ENCODE results near the gene CEP78. TPM values are rescaled to one million over a fixed set of nuclear protein-coding genes. Genes with fewer than 3 reads are reported as not detected.
A peak's percentile ranks its signal among the peaks of the same experiment; 100 is the strongest.

CEP78 gene
- total RNA-seq, 1 donor from 2014 or later, result 42.1 TPM

DNA sequence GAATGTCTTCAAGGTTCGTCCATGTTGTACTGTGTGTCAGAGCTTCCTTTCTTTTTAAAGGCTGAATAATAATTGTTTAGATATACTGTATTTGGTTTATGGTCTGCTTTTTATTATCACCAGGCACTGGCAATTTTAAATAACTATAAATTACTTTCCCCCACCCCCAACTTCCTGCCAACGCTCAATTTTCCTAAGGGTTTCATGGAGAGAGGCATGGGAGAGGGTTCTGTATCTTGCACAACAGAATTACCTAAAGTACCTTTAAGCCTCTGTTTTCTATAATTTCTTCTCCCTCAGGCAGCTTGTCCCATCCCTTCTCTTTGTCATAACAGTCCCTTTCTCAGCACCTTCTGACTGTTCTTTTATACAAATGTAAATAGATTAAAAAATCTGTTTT is 71.5 kb downstream of the CEP78 start:
- DNase-seq (ENCODE audit: low spot score), result no peak

DNA sequence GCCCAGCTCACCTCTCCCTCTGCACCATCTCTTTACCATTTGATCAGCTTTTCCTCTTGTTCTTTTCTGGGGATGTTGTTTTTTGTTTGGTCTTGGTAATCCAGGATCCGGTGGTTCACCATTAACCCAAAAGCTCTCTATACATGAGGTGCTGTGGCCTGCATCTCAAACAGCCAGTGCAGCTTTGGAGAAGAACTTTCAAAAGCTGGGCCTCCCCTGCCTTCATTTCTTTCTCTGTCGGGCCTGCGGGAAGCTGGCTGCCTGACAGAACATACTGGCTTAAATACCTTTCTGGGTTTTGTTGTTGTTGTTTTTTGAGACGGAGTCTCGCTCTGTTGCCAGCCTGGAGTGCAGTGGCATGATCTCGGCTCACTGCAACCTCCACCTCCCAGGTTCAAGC is 73.2 kb downstream of the CEP78 start:
- DNase-seq (ENCODE audit: low spot score), result no peak

DNA sequence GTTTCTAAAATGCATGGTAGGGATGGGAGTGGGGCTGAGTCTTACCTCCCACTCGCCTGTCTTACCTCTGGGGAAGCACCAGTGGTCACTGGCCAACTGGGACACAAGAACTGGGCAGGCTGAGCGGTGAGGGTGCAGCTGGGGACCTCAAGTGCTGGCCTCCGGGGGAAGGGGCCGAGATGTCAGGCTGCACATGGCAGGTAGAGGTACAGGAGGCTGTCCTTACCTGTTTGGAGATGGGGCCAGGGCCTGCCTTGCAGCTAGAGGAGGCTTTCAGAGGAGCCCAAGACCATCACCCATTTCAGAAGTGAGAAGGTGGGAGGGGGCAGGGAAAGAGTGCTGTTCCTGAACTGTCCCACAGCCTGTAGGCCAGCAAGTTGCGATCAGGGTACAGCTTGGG is 75.2 kb downstream of the CEP78 start:
- DNase-seq (ENCODE audit: low spot score), result no peak

DNA sequence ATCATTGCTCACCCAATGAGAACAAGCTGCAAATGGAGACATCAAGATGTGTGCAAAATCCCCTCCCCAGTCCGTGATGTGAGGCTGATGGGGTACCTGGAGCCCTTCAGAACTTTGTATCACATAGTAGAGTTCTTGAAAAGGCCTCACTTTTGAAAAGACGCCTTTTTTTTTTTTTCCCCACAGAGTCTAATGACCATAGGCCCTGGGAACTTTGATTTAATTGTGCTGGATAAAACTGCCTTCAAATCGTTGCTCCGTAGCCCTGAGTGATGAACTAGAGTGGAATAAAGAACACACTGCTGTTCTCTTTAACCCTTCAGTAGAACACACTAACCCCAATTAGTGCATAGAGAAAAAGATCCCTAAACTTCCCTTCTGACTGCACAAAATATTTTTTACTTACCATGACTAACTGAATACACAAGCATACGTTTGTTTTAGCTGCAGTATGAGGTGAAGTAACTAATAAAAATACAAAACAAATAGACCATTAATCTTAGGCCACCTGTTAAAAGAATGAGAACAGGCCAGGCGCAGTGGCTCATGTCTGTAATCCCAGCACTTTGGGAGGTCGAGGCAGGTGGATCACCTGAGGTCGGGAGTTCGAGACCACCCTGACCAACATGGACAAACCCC is 76.1 kb downstream of the CEP78 start:
- no peak for DNase-seq (ENCODE audit: low spot score)

DNA sequence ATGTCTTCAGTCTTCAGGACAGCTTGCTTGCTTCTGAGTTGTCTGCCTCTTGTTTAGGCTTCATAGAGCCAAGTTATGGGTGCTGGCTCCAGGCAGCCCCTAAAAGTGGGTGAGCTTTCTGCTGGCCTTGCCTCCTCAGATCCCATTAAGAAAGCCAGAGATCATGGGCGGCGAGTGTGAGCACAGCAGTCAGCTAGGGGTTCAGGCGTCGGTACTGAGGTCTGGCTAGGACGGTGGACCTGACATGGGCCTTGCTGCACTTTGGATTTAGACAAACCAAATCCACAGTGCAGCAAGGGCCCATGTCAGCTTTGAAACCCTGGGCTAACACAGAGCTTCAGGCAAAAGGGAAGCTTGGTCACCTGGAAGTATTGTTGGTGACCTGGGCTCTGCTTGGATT is 78.7 kb downstream of the CEP78 start:
- DNase-seq (ENCODE audit: low spot score), result no peak

GRCh38 chr9:78314953-78315870 is 79.3 kb downstream of the CEP78 start:
- no peak for DNase-seq (ENCODE audit: low spot score)

DNA sequence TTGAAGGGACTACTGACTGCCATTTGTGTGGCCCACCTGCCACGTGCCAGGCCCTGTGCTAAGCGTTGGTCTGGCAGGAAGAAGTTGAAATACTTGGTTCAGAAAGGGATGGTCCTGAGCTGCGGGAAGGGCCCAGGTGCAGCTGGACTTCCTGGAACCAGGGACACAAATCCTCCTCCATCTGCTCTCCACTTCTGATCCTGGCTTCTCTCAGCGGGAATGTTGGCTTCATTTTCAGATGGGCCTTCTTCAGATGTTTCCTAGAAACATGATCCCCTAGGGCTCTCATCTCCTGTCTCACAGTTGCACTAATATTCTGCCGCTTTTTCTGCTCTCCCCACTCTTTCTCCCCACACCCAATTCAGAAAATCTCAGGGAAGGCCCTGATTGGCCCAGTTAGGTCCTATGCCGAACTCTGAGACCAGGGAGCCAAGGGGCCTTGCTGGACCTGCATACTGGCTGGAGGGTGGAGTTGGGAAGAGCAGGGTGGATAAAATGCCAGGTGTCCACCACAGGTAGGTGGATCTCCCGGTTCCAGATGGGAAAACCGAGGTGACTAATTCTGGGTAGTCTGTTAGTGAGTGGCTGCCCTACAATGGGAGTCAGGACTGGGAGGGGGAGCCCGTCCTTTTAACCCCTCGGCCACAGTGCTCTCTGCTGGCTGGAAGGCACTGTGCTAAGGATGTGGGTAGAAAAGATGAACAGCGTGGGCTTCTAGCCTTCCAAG is 80.5 kb downstream of the CEP78 start:
- no peak for DNase-seq (ENCODE audit: low spot score)

DNA sequence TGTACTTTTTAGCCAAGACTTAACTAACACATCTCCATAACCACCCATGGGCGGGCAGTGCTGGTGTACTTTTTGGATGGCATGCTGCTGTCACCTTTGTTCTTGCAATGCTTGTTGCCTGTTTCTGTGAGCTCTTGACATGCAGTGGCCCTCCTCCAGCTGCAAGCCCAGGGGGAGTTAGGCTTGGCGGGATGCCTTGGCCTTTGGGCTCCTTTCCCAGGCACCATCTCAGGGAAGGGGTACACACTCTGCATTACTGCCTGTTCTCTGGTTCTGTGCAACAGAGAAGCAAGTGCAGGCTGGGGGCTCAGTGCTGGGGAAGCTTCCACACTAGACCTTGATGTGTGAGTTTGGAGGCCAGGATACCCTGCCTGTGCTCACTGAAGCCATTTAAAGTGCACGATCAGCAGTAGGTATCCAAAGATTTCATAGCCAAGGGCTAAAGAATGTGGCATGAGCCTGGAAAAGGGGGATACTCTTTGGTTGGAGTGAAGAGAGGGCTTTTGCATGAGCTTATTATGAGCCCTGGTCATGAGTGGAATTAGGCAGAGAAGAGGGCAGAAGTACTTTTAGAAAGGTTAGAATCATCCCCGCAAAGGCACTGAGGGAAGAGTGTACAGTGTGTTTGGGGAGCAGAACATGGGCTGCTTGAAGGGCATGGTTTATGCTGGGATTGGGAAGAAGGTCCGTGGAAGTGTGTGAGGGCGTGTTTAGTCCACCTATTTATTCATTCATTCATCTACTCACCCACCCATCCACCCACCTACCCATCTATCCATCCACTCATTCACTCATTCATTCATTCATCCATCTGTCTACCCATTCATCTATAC is 83.5 kb downstream of the CEP78 start:
- no peak for DNase-seq (ENCODE audit: low spot score)

- no peak for DNase-seq (ENCODE audit: low spot score)
Observed at GRCh38 chr9:78320030-78320693, 84.3 kb downstream of the CEP78 start.

DNA sequence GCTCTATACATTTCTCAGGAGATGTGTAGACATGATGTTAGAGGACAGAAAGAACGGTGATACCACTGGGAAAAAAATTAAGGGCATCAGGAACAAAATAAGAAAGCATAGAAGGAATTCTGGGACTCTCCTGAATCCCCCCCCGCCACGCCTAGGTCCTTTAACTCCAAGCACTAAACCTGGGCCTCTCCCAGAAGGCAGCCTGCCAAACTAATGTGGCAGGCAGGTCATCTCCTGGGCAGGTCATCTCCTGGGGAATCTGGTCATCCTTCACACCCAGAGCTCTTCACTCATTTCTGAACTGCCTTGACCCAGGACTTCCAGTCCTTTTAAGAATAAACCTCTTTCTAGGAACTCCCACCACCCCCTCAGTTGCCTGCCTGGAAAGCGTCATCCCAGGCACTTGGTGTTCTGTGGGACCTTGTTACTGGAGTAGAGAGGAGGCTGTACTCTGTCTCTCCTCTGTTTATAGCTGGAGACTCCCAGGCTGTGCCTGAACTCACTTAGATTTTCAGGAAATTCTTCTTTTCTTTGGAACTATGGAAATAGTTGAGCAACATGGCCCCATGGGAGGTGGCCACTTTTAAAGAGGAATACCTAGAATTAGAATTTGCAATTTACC is 85.1 kb downstream of the CEP78 start:
- DNase-seq (ENCODE audit: low spot score), result no peak

GRCh38 chr9:78321505-78321904 is 85.6 kb downstream of the CEP78 start:
- no peak for DNase-seq (ENCODE audit: low spot score)

DNA sequence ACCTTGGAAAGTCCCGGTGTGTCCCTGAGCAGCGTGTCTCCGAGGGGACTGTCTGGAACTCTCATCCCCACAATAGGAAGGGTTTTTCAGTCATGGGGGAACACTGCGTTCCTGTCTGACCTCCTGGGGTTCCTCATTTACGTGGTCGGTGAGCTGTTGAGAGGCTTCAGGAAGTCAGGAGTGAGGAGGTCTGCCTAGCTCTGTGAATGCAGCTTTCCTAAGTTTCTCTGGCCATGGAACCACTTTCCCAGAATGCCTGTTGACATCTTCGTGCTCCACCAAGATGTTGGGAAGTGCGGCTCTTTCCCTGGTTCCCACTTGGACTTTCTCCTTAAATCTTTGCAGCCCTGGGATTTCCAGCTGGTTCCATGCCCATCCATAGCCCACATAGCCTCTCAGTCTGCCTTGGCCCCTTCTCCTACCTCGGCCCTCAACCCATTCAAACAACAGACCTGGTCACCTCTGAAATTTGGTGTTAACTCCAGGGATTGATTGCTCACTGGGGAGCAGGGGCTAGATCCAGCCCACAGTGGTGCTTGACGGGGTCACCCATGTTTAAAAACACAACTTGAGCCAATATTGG is 88.3 kb downstream of the CEP78 start:
- no peak for DNase-seq (ENCODE audit: low spot score)

- DNase-seq (ENCODE audit: low spot score), result no peak
Observed at GRCh38 chr9:78324682-78325081, 88.8 kb downstream of the CEP78 start.

DNA sequence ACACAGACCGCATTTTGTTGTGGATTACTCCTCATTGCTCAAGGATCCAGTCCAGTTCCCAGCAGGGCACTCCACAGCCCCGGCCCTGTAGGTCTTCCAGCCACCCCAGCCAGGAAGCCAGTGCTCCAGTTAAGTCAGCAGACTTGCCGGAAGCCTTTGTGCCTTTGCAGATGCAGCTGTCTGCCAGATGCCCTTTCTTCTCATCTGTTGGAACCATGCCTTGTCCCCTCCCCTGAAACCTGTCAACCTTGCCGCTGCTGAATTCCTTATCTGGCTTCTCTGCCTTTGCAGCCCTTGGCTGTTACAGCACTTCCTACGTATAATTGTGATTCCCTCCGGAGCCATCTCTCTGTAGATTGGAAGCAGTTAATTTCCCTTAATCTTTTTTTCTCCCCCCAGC is 89.5 kb downstream of the CEP78 start:
- DNase-seq (ENCODE audit: low spot score), result peak; percentile 70

- DNase-seq (ENCODE audit: low spot score), result peak; percentile 7
Observed at GRCh38 chr9:78325846-78326360, 90.0 kb downstream of the CEP78 start.

DNA sequence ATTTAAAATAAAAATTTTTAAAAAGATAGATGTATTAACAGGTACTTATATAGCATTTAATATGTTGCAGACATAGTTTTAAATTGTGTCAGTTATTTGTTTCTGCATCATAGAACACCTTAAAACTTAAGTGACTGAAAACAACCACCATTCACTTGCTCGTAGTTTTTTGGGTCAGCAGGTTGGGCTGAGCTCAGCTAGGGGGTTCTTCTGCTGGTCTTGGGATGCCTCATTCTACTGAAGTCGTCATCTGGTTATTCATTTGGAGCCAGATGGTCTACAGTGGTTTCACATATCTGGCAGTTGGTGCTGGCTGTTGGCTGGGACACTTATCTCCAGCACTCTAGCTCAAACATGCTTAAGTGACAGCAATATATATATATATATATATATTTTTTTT is 90.7 kb downstream of the CEP78 start:
- no peak for DNase-seq (ENCODE audit: low spot score)
